Sigmoid colon (tissue), 4 donors: ENCODE measurements around the gene MASP2.

Experiments used
- CTCF ChIP-seq, 4 experiments: fragments of 450-650 bp in 3 of 4; fragments of 200-600 bp in 1 of 4; IDR thresholded peaks; one replicate each; pipeline ENCODE4 v1.5.1; 2016 to 2019; ENCODE audit warnings: antibody characterized with exemption in 4 of 4, mild to moderate bottlenecking in 3 of 4, moderate library complexity in 2 of 4
- EP300 ChIP-seq, 4 donors: sonication (generic); formaldehyde crosslinking; IDR thresholded peaks; one replicate each; pipeline ENCODE4 v1.6.1; 2017; ENCODE audit warnings: antibody characterized with exemption in 4 of 4
- POLR2AphosphoS5 ChIP-seq, 4 donors: sonication (generic); formaldehyde crosslinking; IDR thresholded peaks; one replicate each; pipeline ENCODE4 v1.6.1; 2017; ENCODE audit warnings: antibody characterized with exemption in 4 of 4

GRCh38 chr1:11062965-11063401 is 15.9 kb upstream of the MASP2 start:
- no peak for TF ChIP-seq POLR2AphosphoS5 (IDR thresholded peaks at IDR 0.05)
- no peak for TF ChIP-seq CTCF (IDR thresholded peaks at IDR 0.05)
- no peak for TF ChIP-seq EP300 (IDR thresholded peaks at IDR 0.05)
